Measurements from ENCODE around the gene HLA-E.
"Not testable (repeated sequence)": the region's sequence is repeated elsewhere in the genome, so short reads cannot be mapped to it uniquely, and the experiment has no call there.

The HLA-E gene

GRCh38 chr6:30508890-30509736 lies 19.8 kb downstream of the HLA-E start:
- DNase-seq: no peak

DNA sequence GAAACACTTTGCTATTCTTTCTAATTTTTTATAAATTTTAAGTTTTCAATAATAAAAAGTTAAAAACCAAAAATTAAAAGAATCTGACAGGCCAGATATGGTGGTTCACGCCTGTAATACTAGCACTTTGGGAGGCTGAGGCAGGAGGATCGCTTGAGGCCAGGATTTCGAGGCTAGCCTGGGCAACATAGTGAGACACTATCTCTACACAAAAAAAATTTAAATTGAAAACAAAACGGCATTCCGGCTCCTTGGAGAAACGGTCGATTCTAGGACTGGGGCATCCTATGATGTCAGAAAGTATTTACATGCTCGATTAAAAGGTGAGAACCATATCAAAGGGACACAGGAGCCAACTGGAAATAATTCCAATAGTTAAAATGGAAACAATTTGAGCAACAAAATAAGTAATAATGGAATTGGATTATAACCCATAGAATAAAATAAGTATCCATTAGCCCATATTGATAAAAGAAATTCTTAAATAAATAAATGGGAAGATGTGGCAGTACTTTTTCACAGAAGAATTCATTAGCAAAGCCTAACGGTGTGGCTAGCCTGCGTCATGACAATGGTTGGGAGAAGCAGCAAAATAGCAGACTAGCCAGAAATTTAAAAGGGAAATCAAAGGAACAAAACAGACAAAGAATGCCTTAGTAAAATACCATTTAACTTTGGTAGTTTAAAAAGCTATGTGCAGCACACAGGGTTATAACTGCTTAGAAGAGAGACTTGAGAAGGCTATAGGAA lies 21.3 kb downstream of the HLA-E start:
- no peak for DNase-seq

DNA sequence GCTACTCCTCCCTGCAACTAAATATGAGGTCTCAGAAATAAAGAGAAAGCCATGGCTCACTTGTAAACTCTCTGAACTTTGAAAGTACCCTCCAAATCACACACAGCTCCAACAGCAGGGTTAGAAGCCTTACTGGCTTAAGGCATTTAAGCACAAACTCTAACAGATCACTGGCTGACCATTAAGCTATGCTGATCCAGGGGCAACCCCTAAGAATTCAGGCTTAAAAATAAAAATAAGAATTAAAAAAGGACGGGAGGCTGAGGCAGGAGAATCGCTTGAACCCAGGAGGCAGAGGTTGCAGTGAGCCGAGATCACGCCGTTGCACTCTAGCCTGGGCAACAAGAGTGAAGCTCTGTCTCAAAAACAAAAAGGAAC lies 21.8 kb downstream of the HLA-E start:
- DNase-seq: no peak

DNA sequence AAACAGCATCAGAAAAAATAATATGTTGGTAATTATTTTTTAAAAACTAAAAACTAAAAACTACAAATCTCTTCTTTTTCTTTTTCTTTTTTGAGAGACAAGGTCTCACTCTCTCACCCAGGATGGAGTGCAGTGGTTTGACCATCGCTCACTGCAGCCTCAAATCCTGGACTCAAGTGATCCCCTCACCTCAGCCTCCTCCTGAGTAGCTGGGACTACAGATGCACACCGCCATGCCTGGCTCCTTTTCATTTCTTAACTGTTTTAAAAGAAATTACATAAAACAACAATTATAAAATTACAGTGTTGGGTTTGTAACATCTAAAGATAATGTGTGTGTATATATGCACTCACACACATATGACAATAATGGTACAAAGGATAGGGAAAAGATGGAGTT lies 24.1 kb downstream of the HLA-E start:
- no peak for DNase-seq

DNA sequence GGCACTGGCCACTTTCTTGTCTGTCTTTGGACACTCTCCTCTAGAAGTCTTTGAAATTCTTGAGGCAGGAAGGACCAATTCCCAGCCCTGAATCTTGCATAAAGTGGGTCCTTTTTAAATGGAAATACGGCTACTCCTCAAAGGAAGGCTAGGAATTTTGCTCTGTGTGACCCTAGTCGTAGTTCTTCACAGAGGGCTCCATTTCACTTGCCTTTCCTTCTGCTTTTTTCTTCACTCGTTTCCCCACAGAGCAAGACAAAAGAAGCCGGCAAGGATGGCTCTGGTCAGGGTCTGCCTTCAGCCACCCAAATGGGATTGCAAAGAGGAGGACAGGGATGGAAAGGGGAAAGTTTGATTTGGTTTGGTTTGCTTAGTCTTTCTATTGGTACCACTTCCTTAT lies 25.8 kb downstream of the HLA-E start:
- DNase-seq: no peak

DNA sequence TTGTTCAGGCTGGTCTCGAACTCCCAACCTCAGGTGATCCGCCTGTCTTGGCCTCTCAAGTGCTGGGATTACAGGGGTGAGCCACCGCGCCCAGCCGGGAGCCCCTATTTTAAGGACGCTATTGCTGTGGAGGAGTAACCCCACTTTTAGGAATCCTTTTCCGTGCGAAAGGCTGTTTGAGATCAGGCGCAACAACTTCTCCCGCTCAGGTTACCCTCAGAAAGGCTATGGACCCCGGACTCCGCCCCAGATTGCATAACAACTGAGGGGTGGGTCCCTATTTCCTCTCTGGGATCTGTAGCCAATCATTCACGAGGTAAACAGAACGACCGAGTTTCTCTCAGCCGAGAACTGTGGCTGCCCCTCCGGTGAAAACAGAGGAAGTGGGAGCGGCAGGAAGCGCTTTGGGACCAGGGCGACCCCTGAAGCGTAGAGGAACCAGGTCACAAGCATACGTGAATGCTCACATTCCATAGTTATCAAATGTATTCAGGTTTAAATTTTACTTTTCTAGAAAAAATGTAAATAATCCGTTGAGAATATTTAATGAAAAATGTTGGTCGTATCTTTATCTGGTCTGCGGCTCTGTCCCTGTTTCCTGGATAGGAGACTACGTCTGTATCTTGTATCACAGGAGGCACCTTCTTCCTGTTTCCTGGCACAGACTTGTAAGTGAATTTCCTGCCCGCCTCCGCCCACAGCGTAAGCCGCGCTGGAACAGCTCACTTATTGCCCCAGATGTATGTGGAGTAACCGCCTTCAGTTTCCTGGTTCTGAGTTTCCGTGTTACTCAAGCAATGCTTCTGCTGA lies 26.8 kb downstream of the HLA-E start:
- peak; percentile 51 for DNase-seq

DNA sequence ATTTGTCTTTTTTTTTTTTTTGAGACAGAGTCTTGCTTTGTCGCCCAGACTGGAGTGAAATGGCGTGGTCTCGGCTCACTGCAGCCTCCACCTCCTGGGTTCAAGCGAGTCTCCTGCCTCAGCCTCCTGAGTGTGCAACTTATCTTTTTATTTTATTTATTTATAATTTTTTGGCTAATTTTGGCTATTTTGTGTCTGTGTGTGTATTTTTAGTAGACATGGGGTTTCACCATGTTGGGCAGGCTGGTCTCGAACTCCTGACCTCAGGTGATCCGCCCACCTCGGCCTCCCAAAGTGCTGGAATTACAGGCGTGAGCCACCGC lies 27.4 kb downstream of the HLA-E start:
- DNase-seq: not testable (repeated sequence)

- DNase-seq: not testable (repeated sequence)
Measured at GRCh38 chr6:30517767-30518504, 28.6 kb downstream of the HLA-E start.

DNA sequence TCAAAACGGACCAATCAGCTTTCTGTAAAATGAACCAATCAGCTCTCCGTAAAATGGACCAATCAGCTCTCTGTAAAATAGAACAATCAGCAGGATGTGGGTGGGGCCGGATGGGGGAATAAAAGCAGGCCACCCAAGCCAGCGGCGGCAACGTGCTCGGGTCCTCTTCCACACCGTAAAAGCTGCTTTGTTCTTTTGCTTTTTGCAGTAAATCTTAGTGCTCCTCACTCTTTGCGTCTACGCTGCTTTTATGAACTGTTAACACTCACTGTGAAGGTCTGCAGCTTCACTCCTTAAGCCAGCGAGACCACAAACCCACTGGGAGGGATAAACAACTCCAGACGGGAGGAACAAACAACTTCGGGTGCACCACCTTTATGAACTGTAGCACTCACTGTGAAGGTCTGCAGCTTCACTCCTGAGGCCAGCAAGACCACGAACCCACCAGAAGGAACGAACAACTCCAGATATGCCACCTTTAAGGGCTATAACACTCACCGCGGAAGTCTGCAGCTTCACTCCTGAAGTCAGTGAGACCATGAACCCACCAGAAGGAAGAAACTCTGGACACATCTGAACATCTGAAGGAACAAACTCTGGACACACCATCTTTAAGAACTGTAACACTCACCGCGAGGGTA lies 29.3 kb downstream of the HLA-E start:
- DNase-seq: not testable (repeated sequence)

DNA sequence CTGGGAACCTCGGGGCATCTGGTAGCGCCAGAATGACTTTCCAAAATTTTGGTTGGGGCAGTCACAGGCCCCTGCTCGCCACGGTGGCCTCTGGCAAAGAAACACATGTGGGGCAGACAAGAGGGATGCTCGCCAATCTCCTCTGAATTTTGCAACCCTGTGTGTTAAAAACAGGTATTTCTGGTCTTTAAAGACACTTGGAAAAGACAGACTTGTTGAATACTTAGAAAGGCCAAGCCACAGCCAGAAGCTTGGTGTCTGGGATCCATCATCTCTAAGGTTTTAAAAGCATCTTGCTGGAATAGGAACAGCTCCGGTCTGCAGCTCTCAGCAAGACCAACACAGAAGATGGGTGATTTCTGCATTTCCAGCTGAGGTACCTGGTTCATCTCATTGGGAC lies 31.2 kb downstream of the HLA-E start:
- DNase-seq: no peak

DNA sequence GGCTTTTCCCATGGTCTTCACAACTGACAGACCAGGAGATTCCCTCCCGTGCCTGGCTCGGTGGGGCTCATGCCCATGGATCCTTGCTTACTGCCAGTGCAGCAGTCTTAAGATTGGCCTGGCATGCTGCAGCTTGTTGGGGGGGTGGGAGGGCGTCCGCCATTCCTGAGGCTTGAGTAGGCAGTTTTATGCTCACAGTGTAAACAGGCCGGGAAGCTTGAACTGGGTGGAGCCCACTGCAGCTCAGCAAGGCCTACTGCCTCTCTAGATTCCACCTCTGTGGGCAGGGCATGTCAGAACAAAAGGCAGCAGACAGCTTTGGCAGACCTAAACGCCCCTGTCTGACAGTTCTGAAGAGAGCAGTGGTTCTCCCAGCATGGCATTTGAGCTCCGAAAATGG lies 31.8 kb downstream of the HLA-E start:
- DNase-seq: not testable (repeated sequence)

DNA sequence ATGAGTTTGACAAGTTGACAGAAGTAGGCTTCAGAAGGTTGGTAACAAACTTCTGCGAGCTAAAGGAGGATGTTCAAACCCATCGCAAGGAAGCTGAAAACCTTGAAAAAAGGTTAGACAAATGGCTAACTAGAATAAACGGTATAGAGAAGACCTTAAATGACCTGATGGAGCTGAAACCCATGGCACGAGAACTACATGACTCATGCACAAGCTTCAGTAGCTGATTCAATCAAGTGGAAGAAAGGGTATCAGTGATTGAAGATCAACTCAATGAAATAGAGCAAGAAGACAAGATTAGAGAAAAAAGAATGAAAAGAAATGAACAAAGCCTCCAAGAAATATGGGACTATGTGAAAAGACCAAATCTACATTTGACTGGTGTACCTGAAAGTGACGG lies 32.6 kb downstream of the HLA-E start:
- DNase-seq: not testable (repeated sequence)

DNA sequence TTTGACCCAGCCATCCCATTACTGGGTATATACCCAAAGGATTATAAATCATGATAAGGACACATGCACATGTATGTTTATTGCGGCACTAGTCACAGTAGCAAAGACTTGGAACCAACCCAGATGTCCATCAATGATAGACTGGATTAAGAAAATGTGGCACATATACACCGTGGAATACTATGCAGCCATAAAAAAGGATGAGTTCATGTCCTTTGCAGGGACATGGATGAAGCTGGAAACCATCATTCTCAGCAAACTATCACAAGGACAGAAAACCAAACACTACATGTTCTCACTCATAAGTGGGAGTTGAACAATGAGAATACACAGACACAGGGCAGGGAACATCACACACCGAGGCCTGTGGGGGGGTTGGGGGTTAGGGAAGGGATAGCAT lies 37.1 kb downstream of the HLA-E start:
- DNase-seq: not testable (repeated sequence)

- not testable (repeated sequence) for DNase-seq
Measured at GRCh38 chr6:30529349-30529875, 40.1 kb downstream of the HLA-E start.

GRCh38 chr6:30530014-30530413 lies 40.7 kb downstream of the HLA-E start:
- no peak for DNase-seq

GRCh38 chr6:30533460-30534294 lies 44.4 kb downstream of the HLA-E start:
- no peak for DNase-seq

DNA sequence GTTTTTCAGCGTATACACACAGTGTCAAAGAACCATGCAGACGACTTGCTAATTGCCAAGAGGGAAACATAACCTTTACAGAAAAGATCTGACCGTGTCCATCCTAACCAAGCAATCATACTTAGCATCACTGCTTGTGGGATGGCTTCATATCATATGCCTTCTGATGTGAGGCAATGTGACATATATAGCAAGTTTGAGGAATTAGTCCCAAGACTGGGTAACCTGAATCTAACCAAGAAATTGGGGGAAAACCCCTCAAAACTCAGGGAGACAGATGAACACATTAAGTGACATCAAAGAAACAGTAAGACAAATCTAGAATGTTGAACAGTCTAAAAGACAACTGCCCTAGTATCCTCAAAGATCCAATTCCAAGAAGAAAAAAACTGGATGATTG lies 48.6 kb downstream of the HLA-E start:
- no peak for DNase-seq

DNA sequence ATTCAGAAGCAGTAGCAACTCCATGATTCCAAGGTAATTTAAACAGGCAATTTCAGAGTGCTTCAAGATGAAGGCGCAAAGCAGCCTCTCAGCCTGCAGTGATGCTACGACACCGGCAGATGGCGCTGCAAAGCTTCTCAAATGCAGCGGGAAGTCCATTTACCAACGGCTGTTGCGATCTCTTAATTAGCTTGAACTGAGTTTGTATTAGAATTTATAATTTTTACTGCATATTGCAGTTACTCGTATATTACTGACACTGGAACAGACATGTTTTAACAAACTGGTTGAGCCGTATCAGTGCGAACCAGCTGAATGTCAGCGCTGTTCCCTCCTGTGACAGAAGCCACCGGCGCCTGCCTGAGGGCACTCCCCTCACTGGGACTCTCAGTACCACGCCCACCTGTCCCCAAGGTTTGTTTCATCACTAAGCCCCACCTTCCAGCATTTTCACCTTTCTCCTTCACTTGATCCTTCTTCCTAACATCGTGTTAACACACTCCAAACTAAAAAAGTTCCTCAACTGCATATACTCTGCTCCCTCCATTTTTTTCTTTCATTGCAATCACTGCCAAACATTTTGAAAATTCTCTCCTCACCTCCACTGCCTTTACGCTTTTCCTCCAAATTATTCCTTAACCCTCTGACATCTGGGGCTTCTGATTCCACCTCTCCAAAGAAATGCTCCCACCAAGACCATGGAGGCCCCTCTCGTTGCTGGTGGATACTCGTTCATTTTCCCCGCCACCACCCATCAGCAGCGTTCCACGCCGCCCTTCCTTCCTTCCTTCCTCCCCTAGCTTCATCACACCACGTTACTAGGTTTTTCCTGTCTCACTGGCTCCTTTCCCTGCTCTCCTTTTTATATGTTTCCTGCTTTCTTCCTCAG lies 52.5 kb downstream of the HLA-E start:
- peak; percentile 53 for DNase-seq

DNA sequence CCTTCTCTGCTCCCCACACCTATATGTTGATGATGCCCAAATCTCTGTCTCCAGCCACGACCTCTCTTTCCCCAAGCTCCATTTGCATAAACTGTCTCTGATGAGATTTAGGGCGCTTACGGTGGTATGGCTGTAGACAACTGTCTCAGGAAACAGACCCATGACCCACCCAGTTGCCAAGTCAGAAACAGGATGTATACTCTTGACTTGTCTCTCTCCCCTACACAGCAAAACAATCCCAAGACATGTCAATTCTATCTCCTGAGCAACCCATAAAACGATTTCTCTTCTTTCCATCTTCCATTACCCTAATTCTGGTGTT lies 53.1 kb downstream of the HLA-E start:
- no peak for DNase-seq

- no peak for DNase-seq
Measured at GRCh38 chr6:30542915-30543314, 53.6 kb downstream of the HLA-E start.
